K562 (cell line): Measurements from ENCODE around the gene AGA. TPM values are rescaled to one million over a fixed set of nuclear protein-coding genes. Genes with fewer than 3 reads are reported as not detected.

Experiments used
- ATAC-seq: fragments of 200-7000 bp; cut with Tn5 transposase; 3 replicates; pipeline ENCODE4 v1.9.1; 2020; ENCODE audit warnings: moderate library complexity
- BruUV-seq: library from RNA; stranded (reverse); fragments of 400-500 nt; replicated peaks from 2 replicates; lab custom pipeline; 2021; lab: Mats Ljungman, UMichigan
- CTCF ChIA-PET: fragments of 300-600 bp; formaldehyde crosslinking; extraction: SDS; loops from one replicate; lab custom pipeline; 2021; ENCODE audit warnings: low intra/inter-chr PET ratio; lab: Yijun Ruan, JAX
- POLR2A ChIA-PET: fragments of 300-600, 350-650 bp; sonication (Branson Sonifier 250); formaldehyde crosslinking; extraction: SDS; loops from one replicate; lab custom pipeline; 2021; ENCODE audit warnings: antibody characterized with exemption, inconsistent platforms; lab: Yijun Ruan, JAX
- DNase-seq, 4 experiments: peaks; one replicate each; pipeline versions ENCODE4 v3.0.0 to v3.0.0-alpha.2; 2011 to 2018; ENCODE audit warnings: low spot score in 3 of 4, mixed read lengths in 3 of 4; ENCODE audit errors: extremely low read depth in 1 of 4
- FAIRE-seq: peaks from 2 replicates; lab custom pipeline; 2011; peaks lifted over from hg19 to GRCh38; lab: Jason Lieb, UNC
- H2AFZ ChIP-seq: 2 replicates; pipeline ENCODE4 v1.6.0; 2011; ENCODE audit warnings: low read depth, low read length, control low read depth, inconsistent platforms
- H3K27ac ChIP-seq: fragments of 200-600 bp; 3 replicates; pipeline ENCODE4 v1.8.0; 2011; ENCODE audit warnings: low read depth, mild to moderate bottlenecking, control low read depth, inconsistent platforms, low read length, moderate library complexity, mixed read lengths; ENCODE audit errors: extremely low read depth
- H3K27me3 ChIP-seq, 2 experiments: fragments of 300-600 bp in 1 of 2; 2 replicates in 1 of 2; 3 replicates in 1 of 2; pipeline versions ENCODE4 v1.6.0 to v1.8.0; 2011; ENCODE audit warnings: inconsistent platforms in 2 of 2, low read length in 2 of 2, mild to moderate bottlenecking in 1 of 2, mixed read lengths in 1 of 2, moderate library complexity in 1 of 2; ENCODE audit not compliant: control insufficient read depth in 2 of 2, insufficient read depth in 2 of 2
- H3K36me3 ChIP-seq: fragments of 300-600 bp; 3 replicates; pipeline ENCODE4 v1.8.0; 2011; ENCODE audit warnings: mild to moderate bottlenecking, low read length, inconsistent platforms; ENCODE audit not compliant: control insufficient read depth, insufficient read depth
- H3K4me1 ChIP-seq, 2 experiments: fragments of 200-600 bp in 1 of 2; replicated peaks in 1 of 2; 2 replicates in 1 of 2; 3 replicates in 1 of 2; pipeline versions ENCODE4 v1.5.1 to v1.8.0; 2011; ENCODE audit warnings: inconsistent platforms in 2 of 2, low read length in 2 of 2, mild to moderate bottlenecking in 1 of 2, mixed read lengths in 1 of 2, moderate library complexity in 1 of 2; ENCODE audit not compliant: control insufficient read depth in 2 of 2, insufficient read depth in 2 of 2
- H3K4me2 ChIP-seq: 2 replicates; pipeline ENCODE4 v1.6.1; 2011; ENCODE audit warnings: low read length, control low read depth, inconsistent platforms, mixed read lengths; ENCODE audit not compliant: insufficient read depth
- H3K4me3 ChIP-seq: fragments of 200-600 bp; sonication (generic), shearing (Covaris generic); 2 replicates; pipeline ENCODE4 v1.5.1; 2016; ENCODE audit warnings: control low read depth, inconsistent platforms
- H3K79me2 ChIP-seq: fragments of 200-600 bp; 3 replicates; pipeline ENCODE4 v1.8.0; 2011; ENCODE audit warnings: low read length, inconsistent platforms; ENCODE audit not compliant: control insufficient read depth, insufficient read depth
- H3K9ac ChIP-seq, 2 experiments: 2 replicates each; pipeline versions ENCODE4 v1.6.0 to v1.6.1; 2011; ENCODE audit warnings: low read depth in 2 of 2, low read length in 2 of 2, control low read depth in 1 of 2, inconsistent platforms in 1 of 2, mild to moderate bottlenecking in 1 of 2, mixed read lengths in 1 of 2; ENCODE audit not compliant: insufficient read depth in 1 of 2
- H3K9me1 ChIP-seq: one replicate; pipeline ENCODE4 v1.6.0; 2011; ENCODE audit warnings: inconsistent platforms, mild to moderate bottlenecking, low read length, moderate library complexity; ENCODE audit not compliant: control insufficient read depth, insufficient read depth
- H3K9me3 ChIP-seq: replicated peaks from 2 replicates; pipeline ENCODE4 v1.5.1; 2011; ENCODE audit warnings: low read depth, low read length, inconsistent platforms; ENCODE audit not compliant: control insufficient read depth, insufficient read depth
- H4K20me1 ChIP-seq: replicated peaks from 2 replicates; pipeline ENCODE4 v1.6.1; 2011; ENCODE audit warnings: low read length, inconsistent platforms, mixed read lengths; ENCODE audit not compliant: control insufficient read depth, insufficient read depth
- E2F5 ChIP-seq: sonication (generic); formaldehyde crosslinking; IDR thresholded peaks from 2 replicates; pipeline ENCODE4 v1.8.0; 2022; ENCODE audit warnings: mild to moderate bottlenecking, missing genetic modification reagents
- POLR2B ChIP-seq: fragments of 450-650 bp; IDR thresholded peaks from 2 replicates; pipeline ENCODE4 v1.6.1; 2018; ENCODE audit warnings: low read depth; ENCODE audit not compliant: partially characterized antibody
- SIX5 ChIP-seq, 2 experiments: IDR thresholded peaks; 2 replicates each; pipeline ENCODE4 v1.6.1; 2011; ENCODE audit warnings: low read length in 2 of 2, borderline replicate concordance in 1 of 2, low read depth in 1 of 2, mild to moderate bottlenecking in 1 of 2, moderate library complexity in 1 of 2; ENCODE audit not compliant: insufficient read depth in 1 of 2
- ZNF696 ChIP-seq: fragments of 250-450 bp; sonication (Bioruptor Pico); conservative IDR thresholded peaks from 2 replicates; pipeline ENCODE4 v1.4.0; 2020; ENCODE audit warnings: mild to moderate bottlenecking, moderate library complexity
- in situ Hi-C: fragments of 300-500 bp; cut with MboI; formaldehyde crosslinking; loops from 4 replicates; pipeline ENCODE4 v1.15.0; 2018; ENCODE audit warnings: inconsistent platforms, mixed read lengths
- intact Hi-C: fragments of 100-400 bp; cut with micrococcal nuclease; formaldehyde crosslinking; loops from 2 replicates; pipeline ENCODE4 v1.14.2; 2022
- polyA plus RNA-seq, 8 experiments: library from polyadenylated mRNA; depleted of rRNA in 4 of 8; stranded (reverse) in 5 of 8; unstranded in 3 of 8; fragments of >200 nt; fragmentation: Nextera tagmentation in 2 of 8; fragmentation: Illumina TruSeq in 1 of 8; extraction: Ambion mirVana in 2 of 8; extraction: Trizol in 1 of 8; gene quantifications; 2 replicates each; pipeline versions ENCODE4 v1.2.1 to v1.2.3, GENCODE V29; 2011 to 2014; ENCODE audit warnings: inconsistent platforms in 1 of 8, missing spikeins in 1 of 8
- total RNA-seq, 7 experiments: library from RNA; depleted of rRNA in 6 of 7; stranded (reverse); fragments of >200 nt in 6 of 7; fragmentation: Illumina TruSeq in 2 of 7; extraction: Trizol in 2 of 7; gene quantifications; 2 replicates each; pipeline versions ENCODE4 v1.2.1 to v1.2.3, GENCODE V29; 2011 to 2021; ENCODE audit warnings: low replicate concordance in 1 of 7

Gene AGA
- total and polyA plus RNA-seq, 9 of the 15 experiments (the other 6 are each of a cell fraction or from before 2014, with no cell fraction given), result 8.5 to 25.0 (median 12.6) TPM

GRCh38 chr4:177411996-177412395 lies 30.2 kb downstream of the AGA start (continued):
- TF ChIP-seq ZNF696 (CRISPR knock-in tag) (no peak), SIX5 (IDR thresholded peaks at IDR 0.05; ENCODE audit: borderline replicate concordance in 1 of 2, insufficient read depth in 1 of 2, low read depth in 1 of 2, low read length in 2 of 2) (no peak), E2F5 (CRISPR knock-in tag) (no peak)
- TF ChIP-seq, all 486 proteins: peak for 0

GRCh38 chr4:177410566-177410965 lies 31.7 kb downstream of the AGA start:
- no peaks in the 10 kb centered on the region for H3K9me3 ChIP-seq
- H3K36me3 ChIP-seq, result no peaks in the 10 kb centered on the region
- H3K27ac ChIP-seq, result no peak overlapping the region
- no peak overlapping the region for H3K9ac ChIP-seq
- H2AFZ ChIP-seq, result no peak overlapping the region
- FAIRE-seq, result no peak
- H3K4me2 ChIP-seq, result no peak overlapping the region
- no peak for TF ChIP-seq POLR2B
- H3K4me1 ChIP-seq, result peaks cover 0 to 3% of the 10 kb centered on the region in 2 experiments; a peak in 1 of 5 replicates
- H4K20me1 ChIP-seq, result no peaks in the 10 kb centered on the region
- ChIA-PET CTCF (no interaction called here), POLR2A (no interaction called here)
- no peak overlapping the region for H3K4me3 ChIP-seq
- ATAC-seq, result no peak
- intact Hi-C loops, result no loop called here
- H3K27me3 ChIP-seq, result peaks cover 4 to 20% of the 10 kb centered on the region in 2 experiments; a peak in 4 of 5 replicates
- no peaks in the 10 kb centered on the region for H3K9me1 ChIP-seq
- BruUV-seq, result no TSS peak
- DNase-seq, result no peak
- in situ Hi-C loops, result no loop called here
- no peaks in the 10 kb centered on the region for H3K79me2 ChIP-seq
